Measurements from ENCODE around the gene TCL1B.

DNA sequence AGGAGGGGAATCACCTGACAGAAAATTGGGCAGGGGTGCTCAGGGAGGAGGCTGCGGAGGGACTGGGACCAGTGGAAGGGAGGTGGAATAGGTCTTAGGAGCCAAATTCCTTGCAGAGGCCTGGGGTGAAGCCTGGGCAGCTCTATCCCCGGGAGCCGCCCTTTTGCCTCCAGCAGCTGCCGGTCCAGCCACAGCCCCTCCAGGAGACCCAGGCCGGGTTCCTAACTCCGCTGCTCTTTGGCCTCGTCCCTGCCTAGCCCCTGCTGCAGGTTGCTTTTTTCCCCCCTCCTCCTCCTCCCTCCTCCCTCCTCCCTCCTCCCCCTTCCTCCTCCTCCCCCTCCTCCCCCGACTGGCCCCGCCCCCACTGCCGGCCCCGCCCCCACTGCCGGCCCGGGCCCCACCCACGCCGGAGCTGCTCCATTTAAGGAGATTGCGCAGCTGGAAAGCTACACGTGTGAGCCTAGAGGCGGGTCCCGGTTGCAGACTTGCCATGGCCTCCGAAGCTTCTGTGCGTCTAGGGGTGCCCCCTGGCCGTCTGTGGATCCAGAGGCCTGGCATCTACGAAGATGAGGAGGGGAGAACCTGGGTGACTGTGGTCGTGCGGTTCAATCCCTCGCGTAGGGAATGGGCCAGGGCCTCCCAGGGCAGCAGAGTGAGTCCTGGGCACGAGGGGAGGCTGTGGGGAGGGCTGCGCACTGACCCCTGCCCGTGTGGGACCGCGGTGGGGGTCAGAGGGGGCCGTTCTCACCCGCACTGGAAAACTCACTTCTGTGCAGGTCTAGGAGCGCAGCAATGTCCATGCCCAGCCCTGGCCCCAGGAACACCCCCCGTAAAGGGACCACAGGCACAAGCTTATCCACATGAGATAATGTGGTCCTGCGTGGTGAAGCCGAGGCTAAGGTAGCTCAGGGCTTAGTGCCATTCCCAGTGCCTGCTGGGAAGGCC, at the start of gene TCL1B:
- TF ChIP-seq, protein P1, sequence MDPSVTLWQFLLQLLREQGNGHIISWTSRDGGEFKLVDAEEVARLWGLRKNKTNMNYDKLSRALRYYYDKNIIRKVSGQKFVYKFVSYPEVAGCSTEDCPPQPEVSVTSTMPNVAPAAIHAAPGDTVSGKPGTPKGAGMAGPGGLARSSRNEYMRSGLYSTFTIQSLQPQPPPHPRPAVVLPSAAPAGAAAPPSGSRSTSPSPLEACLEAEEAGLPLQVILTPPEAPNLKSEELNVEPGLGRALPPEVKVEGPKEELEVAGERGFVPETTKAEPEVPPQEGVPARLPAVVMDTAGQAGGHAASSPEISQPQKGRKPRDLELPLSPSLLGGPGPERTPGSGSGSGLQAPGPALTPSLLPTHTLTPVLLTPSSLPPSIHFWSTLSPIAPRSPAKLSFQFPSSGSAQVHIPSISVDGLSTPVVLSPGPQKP (IDR thresholded peaks at IDR 0.05; ENCODE audit: borderline replicate concordance, low read depth, low read length), result no peak
- TF ChIP-seq, protein P2, sequence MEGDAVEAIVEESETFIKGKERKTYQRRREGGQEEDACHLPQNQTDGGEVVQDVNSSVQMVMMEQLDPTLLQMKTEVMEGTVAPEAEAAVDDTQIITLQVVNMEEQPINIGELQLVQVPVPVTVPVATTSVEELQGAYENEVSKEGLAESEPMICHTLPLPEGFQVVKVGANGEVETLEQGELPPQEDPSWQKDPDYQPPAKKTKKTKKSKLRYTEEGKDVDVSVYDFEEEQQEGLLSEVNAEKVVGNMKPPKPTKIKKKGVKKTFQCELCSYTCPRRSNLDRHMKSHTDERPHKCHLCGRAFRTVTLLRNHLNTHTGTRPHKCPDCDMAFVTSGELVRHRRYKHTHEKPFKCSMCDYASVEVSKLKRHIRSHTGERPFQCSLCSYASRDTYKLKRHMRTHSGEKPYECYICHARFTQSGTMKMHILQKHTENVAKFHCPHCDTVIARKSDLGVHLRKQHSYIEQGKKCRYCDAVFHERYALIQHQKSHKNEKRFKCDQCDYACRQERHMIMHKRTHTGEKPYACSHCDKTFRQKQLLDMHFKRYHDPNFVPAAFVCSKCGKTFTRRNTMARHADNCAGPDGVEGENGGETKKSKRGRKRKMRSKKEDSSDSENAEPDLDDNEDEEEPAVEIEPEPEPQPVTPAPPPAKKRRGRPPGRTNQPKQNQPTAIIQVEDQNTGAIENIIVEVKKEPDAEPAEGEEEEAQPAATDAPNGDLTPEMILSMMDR (conservative IDR thresholded peaks at IDR 0.05; ENCODE audit: low read depth, low read length), result no peak
- TF ChIP-seq MAFK (IDR thresholded peaks at IDR 0.05; ENCODE audit: low read depth, low read length), result no peak
- no peak for TF ChIP-seq CEBPB (IDR thresholded peaks at IDR 0.05; ENCODE audit: low read depth, low read length)
- no peak for TF ChIP-seq CHD1 (IDR thresholded peaks at IDR 0.05; ENCODE audit: low read depth, low read length)
- no peak for TF ChIP-seq RFX5 (IDR thresholded peaks at IDR 0.05; ENCODE audit: low read depth, low read length)
- TF ChIP-seq POLR2A (IDR thresholded peaks at IDR 0.05; ENCODE audit: low read depth, low read length), result no peak
- no peak for TF ChIP-seq RAD21 (IDR thresholded peaks at IDR 0.05; ENCODE audit: low read length)
- TF ChIP-seq FOS (IDR thresholded peaks at IDR 0.05; ENCODE audit: low read depth, low read length), result no peak
- TF ChIP-seq MXI1 (IDR thresholded peaks at IDR 0.05; ENCODE audit: borderline replicate concordance, low read depth, low read length), result no peak
- TF ChIP-seq NFE2L2 (IDR thresholded peaks at IDR 0.05; ENCODE audit: low read depth, low read length), result no peak
- TF ChIP-seq BHLHE40 (IDR thresholded peaks at IDR 0.05; ENCODE audit: low read depth, low read length), result no peak
- TF ChIP-seq, protein P3, sequence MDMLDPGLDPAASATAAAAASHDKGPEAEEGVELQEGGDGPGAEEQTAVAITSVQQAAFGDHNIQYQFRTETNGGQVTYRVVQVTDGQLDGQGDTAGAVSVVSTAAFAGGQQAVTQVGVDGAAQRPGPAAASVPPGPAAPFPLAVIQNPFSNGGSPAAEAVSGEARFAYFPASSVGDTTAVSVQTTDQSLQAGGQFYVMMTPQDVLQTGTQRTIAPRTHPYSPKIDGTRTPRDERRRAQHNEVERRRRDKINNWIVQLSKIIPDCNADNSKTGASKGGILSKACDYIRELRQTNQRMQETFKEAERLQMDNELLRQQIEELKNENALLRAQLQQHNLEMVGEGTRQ (IDR thresholded peaks at IDR 0.05; ENCODE audit: low read depth, low read length), result no peak

Measured in IMR-90 (cell line).